RWPE1 (cell line): Measurements from ENCODE around the gene SMARCAL1.
A peak's percentile ranks its signal among the peaks of the same experiment; 100 is the strongest.

ENCODE experiments used
- CTCF ChIA-PET: fragments of 350-600 bp; sonication (Branson Sonifier 250); formaldehyde crosslinking; extraction: SDS; loops from one replicate; lab custom pipeline; 2021; lab: Yijun Ruan, JAX
- POLR2A ChIA-PET: fragments of 400-600 bp; formaldehyde crosslinking; extraction: SDS; loops from one replicate; lab custom pipeline; 2020; ENCODE audit warnings: antibody characterized with exemption; ENCODE audit not compliant: low non-redundant PET; lab: Yijun Ruan, JAX
- DNase-seq: peaks from one replicate; pipeline ENCODE4 v3.0.0; 2012; ENCODE audit warnings: low spot score
- H3K27ac ChIP-seq: fragments of 450-650 bp; 2 replicates; pipeline ENCODE4 v1.5.1; 2017
- CTCF ChIP-seq: fragments of 450-650 bp; conservative IDR thresholded peaks from 2 replicates; pipeline ENCODE4 v1.5.1; 2017; ENCODE audit warnings: low read depth, mild to moderate bottlenecking

Gene SMARCAL1

GRCh38 chr2:216424274-216424673, 12.0 kb downstream of the SMARCAL1 start:
- DNase-seq = no peak
- H3K27ac ChIP-seq = no peak overlapping the region
- no peak for TF ChIP-seq CTCF
- POLR2A ChIA-PET = no interaction called here
- CTCF ChIA-PET = no interaction called here

- POLR2A ChIA-PET = no interaction called here
- CTCF ChIA-PET = interaction anchor here (0.6 to 1.1 kb wide), 2 partner anchors 9 to 61 kb away, joined by 3 read pairs; no protein-coding TSS in a partner anchor
- no peak for DNase-seq
- no peak for TF ChIP-seq CTCF
- H3K27ac ChIP-seq = no peak overlapping the region
Observed at GRCh38 chr2:216425008-216425787, 12.9 kb downstream of the SMARCAL1 start.

- no peak for TF ChIP-seq CTCF
- CTCF ChIA-PET = interaction anchor here (0.6 to 1.1 kb wide), 3 partner anchors 10 to 1287 kb away, joined by 3 read pairs; no protein-coding TSS in a partner anchor
- no peak for DNase-seq
- POLR2A ChIA-PET = no interaction called here
- no peak overlapping the region for H3K27ac ChIP-seq
Observed at GRCh38 chr2:216426166-216426777, 14.0 kb downstream of the SMARCAL1 start.

GRCh38 chr2:216426938-216427337, 14.7 kb downstream of the SMARCAL1 start:
- ChIA-PET CTCF (interaction anchor here (0.6 to 0.7 kb wide), 2 partner anchors 254 to 1286 kb away, joined by 3 read pairs; no protein-coding TSS in a partner anchor), POLR2A (no interaction called here)
- DNase-seq = peak; percentile 8
- TF ChIP-seq CTCF = no peak
- no peak overlapping the region for H3K27ac ChIP-seq

- TF ChIP-seq CTCF = no peak
- ChIA-PET CTCF (interaction anchor here (0.5 kb wide), 1 partner anchor 21 kb away, joined by 3 read pairs; no protein-coding TSS in a partner anchor), POLR2A (no interaction called here)
- no peak for DNase-seq
- no peak overlapping the region for H3K27ac ChIP-seq
Observed at GRCh38 chr2:216428618-216429350, 16.5 kb downstream of the SMARCAL1 start.

GRCh38 chr2:216429428-216429827, 17.1 kb downstream of the SMARCAL1 start:
- ChIA-PET CTCF (no interaction called here), POLR2A (no interaction called here)

More at GRCh38 chr2:216429428-216429827, 17.1 kb downstream of the SMARCAL1 start:
- TF ChIP-seq CTCF = no peak
- DNase-seq = no peak
- H3K27ac ChIP-seq = no peak overlapping the region
